NCI-H510A (cell line): ENCODE measurements around the gene SYNM.

ENCODE experiments used
- DNase-seq: peaks from one replicate; lab custom pipeline; 2025; lab: John Stamatoyannopoulos, UW

SYNM gene

DNA sequence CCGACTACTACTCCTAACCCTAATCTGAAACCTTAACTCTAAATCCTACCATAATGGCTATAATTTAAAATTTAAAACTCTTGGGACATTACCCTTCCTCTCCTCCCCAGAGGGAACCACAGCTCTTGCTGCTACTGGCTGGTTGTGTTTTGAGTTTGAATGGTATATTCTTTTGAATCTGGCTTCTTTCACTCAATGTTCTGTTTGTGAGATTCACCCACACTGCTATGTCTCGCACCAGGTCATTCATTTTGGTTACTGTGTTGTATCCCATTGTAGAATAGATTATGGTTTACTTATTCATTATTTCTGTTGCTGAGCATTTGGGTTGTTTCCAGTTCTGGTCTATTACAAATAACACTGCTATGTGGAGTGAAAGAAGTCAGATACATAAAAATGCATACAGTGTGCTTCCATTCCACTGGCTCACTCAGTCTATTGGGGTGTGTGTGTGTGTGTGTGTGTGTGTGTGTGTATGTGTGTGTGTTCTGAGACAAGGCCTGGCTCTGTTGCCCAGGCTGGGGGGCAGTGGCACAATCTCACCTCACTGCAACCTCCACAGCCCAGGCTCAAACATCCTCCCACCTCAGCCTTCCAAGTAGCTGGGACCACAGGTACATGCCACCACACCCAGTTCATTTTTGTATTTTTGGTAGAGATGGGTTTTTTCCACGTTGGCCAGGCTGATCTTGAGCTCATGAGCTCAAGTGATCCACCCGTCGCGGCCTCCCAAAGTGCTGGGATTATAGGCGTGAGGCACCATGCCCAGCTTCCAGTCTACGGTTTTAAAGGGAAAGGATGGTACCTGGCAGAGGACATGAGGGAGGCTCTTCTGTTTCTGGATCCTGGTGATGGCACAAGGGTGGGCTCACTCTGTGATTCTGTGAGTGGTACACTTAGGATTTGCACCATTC, 19.2 kb upstream of the SYNM start:
- no peak for DNase-seq

DNA sequence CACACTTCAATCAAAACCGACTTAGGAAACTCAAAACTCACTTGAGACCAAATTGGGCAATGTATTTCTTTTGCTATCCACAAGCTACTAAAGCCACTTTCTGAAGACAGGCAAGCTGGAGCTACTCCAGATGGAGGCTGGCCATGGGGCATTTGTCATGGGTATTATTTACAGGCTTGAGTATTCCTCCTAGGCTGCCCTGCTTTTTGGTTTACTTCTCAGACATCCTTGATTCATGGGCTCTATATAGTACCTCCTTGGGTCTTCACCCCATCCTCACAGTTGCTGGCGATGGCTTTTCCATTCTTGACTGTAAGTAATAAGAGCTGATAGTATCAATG, 18.6 kb upstream of the SYNM start:
- no peak for DNase-seq

DNA sequence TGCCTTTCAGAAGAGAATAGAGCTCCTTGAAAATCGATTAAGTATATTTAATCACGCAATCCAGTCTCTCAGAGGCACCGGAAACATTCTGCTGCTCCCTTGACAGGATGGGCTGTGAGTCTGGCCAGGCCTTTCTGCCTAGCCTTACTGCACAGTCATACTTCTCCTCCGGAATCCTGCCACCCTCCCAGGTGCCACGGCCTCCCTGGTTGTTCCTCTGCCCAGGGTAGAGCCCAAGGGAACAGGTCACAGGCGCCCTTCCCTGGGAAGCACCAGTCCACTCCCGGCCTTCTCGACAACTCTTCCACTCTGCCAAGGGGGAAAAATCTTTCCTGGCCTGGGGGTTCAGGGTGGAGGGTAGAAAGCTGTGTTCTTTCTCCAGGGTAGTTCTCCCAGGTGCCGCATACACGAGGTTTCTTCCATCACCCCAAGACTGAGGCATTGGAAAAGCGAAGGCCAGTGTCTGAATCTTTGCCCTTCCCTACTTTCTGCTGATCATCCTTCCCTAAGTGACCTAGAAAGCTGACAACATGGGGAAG, 17.4 kb upstream of the SYNM start:
- no peak for DNase-seq

DNA sequence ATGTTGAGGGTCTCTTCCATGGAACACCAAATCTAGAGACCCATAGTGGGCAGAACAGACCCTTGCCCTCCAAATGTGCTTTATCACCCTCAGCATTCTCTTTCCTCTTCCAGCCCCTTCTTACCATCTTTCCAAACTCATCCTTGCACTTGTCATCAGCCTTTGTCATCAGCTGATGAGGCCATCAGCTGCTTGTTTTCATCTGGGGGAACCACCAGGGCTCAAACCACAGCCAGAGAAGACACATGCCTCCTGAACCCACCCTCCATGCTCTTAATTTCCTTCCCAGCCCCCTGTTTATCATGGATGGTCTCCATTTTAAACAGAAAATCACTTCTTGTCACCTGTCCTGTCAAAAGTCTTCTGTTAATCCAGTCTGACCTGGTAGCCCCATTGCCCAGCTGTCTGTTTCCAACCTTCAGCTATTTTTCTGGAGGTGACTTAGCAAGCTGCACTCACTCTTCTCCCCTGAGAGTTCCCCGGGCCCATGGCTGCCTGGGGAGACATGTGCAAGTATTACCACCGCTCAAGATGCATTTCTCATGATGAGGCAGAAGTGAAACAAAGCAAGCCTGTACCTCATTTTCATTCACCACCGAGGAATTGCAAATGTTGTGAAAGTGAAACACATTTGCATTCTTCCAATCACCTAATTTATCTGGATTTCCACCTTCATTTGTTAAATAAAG, 14.7 kb upstream of the SYNM start:
- DNase-seq, result no peak

DNA sequence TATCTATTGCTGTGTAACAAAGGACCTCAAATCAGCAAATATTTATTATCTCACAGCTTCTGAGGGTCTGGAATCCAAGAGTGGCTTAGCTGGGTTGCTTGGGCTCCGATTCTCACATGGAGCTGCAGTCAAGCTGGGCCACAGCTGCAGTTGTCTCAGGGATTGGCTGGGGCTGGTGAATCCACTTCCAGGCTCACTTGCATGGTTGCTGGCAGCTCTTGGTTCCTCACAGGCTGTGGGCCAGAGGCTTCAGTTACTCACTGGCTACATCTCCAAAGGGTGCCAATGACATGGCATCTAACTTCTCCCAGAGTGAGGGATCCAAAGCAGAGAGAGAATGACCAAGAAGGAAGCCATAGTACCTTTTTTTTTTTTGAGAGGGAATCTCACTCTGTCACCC, 13.9 kb upstream of the SYNM start:
- DNase-seq, result no peak

DNA sequence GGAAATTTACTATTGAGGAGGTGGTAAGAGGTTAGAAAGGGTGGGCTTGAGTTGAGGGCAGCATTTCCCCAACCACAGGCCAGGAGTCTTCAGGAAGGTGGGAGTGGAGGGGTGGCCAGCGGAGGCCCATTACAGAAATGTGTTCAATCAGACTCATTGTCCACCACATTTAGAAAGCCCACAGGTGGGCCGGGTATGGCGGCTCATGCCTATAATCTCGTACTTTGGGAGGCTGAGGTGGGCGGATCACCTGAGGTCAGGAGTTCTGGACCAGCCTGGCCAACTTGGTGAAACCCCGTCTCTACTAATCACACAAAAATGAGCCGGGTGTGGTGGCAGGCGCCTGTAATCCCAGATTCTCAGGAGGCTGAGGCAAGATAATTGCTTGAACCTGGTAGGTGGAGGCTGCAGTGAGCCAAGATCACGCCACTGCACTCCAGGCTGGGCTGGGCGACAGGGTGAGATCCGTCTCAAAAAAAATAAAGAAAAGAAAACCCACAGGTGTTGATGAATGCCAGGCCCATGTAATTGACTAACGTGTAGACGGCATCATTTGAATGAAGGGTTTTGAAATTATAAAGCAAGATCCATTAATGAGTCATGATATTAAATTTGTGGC, 12.2 kb upstream of the SYNM start:
- DNase-seq, result no peak

DNA sequence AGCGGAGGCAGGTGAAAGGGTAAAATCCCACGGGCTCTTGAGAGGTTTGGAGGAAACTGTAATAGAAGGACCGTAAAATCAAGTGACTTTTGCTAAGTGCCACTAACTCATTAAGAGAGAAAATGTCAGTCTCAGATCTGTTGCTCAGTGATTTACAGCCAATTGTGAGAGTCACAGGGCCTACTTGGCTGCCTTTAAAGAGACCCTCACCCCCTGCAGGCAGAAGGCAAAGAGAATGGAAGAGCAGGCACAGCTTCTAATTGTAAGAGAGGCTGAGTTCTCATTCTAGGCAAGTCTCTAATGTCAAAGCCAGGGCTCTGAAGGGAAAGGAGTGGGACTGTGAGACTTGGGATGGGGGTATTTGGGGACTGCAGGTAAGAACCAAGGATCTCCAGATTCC, 9.3 kb upstream of the SYNM start:
- DNase-seq, result no peak

DNA sequence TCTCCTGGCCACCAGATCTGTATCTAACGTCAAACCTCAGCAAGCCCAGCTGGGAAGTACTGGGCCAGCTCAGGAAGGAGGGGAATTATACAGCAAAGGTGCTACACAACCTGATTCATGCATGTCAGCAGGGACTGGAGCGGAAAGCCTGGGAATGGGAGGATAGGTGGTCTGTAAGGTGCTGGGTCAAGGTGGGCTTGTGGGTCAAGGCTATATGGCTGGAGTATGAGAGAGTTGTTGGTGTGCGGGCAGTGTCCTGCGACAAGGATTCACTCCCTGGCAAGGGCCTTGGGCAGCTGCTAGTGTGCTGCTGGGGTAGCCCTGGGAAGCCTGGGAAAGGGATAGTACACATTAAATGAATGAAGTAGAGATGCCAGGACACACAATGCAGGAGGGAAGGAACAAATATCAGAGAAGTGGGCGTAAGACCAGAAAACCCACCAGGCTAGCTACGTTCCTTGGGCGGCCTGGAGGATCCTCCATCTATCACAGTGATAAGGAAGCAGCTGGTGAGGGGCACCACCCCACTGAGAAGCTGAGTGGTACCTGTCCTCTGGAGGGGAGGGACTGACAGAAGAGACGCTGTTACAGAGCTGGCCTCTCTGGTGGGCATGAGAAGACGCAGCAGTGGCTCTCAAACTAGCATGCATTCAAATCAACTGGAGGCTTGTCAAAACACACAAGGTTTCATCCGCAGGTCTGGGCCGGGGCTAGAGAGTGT, 8.5 kb upstream of the SYNM start:
- DNase-seq, result no peak

DNA sequence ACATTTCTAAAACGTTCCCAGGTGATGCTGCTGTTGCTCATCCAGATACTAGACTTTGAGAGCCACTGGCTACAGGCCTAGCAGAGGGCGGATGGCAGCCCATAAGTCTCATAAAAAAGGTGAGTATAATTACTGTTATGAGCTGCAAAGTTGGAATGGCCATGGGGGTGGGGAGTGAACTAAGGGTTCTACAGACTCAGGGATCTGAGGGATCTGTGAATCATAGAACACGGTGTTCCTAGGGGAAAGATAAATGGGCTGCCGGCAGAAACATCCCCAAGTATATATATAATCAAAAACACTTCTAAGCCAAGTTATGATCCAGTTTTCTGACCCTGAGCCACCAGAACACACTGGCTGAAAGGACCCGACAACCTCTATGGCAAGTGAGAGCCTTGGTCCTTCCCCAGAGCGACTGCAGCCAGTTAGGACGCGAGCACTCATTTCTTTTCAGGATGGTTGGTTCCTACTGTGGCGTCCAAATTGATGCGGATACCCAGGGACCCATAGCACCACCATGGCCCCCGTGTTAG, 7.9 kb upstream of the SYNM start:
- DNase-seq, result no peak

DNA sequence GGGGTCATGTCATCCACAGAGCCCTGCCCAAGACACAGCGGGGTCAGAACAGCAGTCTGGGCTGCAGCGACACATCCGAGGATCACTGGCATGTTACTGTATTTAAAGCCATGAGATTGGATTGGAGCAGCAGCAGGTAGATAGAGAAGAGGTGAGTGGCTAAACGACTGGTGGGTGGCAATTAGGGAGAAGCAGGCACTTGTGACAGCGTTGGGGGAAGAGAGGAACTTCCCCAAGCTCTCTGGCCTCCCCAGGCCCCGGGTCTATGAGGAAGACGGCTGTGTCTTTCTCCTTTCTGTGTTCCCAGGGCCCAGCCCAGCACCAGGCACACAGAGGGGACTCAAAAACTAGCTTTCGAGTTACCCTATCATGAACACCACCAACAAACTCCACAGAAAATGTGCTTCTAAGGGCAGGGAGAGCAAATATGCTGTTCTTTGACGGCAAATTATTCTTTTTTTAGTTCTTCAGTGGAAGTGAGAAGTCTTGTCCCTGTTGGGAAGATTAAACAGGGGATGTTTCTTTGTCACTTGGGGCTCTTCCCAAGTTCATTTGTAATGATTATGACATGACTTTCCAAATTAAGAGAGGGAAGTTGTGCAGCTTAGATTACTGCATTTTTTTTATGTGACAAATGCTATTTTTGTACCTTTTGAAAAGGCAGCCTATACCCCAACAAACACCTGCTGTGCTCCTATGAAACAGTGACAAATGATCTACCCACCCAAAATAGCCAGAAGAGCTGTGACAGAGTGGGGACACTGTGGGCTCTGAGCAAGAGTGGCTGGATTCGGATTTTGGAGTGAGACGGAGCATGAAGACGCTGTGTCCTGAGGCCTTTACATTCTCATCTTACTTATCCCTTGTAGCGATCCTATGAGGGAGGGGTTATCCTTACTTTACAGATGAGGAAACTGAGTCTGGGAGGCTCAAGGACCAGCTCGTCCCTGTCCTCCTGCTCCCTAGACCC, 7.2 kb upstream of the SYNM start:
- DNase-seq, result no peak

DNA sequence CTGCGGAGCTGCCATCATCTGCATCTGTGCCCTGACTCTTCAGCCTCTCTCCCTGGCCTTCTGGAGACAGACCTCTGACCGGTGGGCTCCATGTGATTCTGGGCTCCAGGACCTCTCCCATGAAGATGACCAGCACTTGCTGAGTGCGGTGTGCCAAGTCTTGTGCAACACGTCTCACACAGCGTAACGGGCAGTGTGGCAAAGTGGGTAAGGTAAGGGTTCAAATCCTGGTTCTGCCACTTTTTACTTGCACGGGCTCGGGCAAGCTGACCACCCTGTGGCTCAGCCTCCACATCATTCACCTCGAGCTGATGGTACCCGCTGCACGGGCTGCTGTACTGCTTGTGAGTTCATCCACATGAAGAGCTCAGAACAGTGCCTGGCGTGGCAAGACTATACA, 6.5 kb upstream of the SYNM start:
- DNase-seq, result no peak

DNA sequence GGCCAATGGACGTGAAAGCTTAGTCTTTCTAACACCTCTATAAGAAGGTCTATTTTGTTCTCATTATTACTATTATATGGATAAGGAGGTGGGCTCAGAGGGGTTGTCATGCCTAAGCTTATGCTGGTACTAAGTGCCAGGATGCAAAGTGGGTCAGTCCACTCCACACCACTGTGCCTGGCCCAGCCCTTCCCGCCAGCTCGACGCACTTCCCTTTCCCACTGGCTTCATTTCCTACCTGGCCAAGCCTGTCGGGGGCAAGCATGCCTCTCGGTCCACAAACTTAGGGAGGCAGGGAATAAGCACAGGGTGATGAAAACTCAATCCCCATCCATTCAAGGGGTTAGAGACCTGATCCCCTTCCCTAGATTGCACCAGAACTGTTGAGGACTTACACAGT, 5.9 kb upstream of the SYNM start:
- DNase-seq, result no peak

DNA sequence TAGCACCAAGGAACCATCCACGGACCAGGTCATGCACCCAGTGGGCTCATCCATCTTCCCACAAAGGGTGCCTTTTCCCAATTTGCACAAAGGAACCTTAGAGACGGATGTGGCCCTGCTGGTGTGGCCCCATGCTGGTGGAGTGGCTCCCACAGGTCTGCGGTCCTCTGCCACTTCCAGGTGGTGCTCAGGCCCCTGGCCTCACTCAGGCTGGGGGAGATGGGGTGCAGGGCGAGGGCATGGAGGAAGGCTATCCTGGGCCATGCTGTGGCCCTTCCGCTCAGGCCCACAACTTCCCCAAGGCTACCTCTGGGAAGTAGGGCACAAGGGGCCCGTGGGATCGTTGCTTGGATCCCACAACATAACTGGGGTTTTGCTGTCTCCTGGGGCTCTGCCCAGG, 5.2 kb upstream of the SYNM start:
- DNase-seq, result no peak

DNA sequence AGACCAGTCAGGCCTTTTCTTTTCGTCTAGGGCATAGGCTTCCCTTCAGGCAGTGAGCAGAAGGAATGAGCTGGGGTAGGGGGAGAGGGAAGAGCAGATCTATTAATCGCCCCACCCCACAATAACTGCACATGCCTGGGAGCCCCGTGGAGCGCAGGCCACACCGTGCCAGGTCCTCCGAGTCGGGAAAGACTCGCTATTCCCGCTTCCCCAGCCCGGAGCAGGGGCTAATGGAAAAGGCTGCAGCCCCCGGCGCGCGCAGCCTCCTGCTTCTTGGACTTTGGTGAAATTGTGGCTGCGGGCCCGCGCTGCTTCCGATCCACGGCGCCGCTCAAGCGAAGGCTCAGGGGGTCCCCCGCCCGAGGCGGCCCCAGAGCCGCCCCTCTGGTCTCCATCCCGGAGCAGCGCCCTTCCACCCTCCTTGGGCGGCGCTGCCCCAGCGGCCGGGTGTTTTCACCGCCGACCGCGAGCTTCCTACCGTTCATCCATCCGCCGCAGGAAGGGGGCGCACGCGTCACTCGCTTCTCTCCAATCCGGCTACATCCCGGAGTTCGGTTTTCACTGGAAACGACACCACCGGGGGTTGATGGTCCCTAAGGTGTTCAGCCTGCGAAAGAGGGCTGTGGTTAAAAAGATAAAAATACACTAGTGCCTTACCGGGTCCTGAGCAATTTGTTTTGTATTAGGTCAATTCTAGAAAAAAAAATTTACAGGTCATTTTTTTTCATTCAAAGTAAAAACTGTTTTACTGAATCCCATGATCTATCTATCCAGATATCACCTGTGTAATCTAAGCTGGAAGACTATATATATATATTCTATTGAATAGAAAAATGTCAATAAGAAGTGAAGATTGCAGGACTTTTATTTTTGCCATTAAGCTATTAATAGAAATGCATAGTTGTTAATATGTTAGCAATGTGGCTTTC, 4.4 kb upstream of the SYNM start:
- DNase-seq, result no peak

DNA sequence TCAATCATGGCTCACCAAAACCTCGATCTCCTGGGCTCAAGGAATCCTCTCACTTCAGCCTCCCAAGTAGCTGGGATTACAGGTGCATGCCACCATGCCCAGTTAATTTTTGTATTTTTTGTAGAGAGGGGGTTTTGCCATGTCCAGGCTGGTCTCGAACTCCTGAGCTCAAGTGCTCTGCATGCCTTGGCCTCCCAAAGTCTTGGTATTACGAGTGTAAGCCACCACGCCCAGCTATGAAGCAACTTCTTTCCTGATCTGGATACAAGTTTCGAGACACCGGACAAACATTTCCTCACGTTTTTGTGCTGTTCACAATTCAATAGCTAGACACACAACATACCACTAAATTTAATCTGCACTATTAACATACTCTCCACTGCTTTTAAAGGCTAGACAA, 3.4 kb upstream of the SYNM start:
- no peak for DNase-seq

DNA sequence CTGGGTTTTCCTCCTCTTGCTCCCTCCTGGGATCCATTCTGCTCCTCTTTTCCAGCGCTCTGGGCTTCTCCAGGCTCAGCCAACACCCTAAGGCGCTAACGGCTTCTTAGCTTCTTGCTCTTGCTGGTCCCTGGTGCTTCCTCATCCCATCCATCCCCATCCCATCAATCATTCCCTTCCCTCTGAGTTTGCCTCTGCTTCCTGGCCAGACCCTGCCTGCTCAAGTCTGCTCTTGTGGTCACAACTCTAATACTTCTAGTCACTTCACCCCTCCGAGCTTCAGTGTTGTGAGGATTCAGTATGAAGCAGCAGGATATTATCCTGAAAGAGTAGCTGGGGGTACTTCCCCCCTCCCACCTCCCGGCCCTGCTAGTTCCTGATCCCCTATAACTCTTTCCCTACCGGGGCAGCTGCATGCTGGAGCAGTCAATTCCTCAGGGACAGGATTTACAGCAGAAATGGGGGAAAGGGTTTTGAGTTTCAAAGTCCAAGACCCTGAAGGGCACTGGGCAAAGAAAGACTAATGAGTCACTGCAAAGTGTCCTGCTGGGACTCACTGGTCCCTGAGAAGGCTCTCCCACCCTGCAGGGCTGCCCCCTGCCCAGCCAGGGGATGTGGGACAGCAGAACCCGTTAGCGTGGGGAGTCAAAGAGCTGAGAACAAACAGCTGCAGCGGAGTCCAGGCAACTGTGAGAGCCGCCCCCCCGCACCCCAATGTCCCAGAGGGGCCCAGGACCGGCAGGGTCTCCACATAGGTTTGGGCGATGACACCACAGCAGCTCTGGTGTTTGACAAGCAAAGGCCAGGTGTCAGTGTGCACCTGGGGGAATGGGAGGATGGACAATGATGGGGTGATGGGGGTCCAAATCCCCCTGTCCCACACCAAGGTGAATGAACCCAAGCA, 2.3 kb upstream of the SYNM start:
- DNase-seq, result no peak

DNA sequence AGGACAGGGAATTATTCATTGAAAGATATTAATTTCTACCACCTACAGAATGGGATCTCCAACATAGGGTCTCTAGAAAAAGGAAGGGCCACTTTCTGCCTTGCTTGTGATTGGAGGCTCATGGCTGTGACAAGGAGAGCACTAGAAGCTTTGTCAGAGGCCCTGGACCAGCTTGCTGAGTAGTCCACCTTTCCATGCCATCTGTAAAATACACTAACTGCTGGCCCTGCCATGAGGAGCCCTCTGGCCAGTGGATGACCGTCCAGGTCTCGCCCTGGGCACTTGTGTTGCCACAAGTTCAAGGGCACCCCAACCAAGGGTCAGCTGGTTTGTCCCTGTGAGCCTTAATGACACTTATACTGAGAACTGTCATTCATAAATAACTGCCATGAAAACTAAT, 1.6 kb upstream of the SYNM start:
- no peak for DNase-seq

DNA sequence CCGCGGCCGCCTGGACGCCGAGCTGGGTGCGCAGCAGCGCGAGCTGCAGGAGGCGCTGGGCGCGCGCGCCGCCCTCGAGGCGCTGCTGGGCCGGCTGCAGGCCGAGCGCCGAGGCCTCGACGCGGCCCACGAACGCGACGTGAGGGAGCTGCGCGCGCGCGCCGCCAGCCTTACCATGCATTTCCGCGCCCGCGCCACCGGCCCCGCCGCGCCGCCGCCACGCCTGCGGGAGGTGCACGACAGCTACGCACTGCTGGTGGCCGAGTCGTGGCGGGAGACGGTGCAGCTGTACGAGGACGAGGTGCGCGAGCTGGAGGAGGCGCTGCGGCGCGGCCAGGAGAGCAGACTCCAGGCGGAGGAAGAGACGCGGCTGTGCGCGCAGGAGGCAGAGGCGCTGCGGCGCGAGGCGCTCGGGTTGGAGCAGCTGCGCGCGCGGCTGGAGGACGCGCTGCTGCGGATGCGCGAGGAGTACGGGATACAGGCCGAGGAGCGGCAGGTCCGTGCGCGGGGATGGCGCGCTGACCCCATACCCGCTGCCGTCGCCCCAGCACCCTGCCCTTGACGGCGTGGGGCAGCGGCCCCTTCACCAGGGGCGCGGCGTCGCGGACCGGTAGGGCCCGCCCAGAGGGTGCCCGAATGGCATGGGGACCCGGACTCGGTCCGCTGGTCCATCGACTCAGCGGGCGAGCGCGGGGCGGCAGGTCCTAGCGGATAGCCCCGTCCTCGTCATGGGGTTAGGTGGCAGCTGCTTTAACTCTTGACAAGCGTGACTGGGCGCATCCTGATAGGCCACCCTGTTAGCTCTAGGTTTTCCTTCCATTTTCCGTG, 848 bp downstream of the SYNM start:
- DNase-seq, result peak; percentile 3
